GM12873 (cell line): Measurements from ENCODE around the gene SNX32.

Experiments
- TF ChIP-seq, protein P1 (sequence below): IDR thresholded peaks from 2 replicates; pipeline ENCODE4 v1.5.1; 2012; ENCODE audit warnings: low read depth, mild to moderate bottlenecking, moderate library complexity, low read length, control low read depth; ENCODE audit not compliant: insufficient read depth; ENCODE audit errors: missing control alignments

SNX32 gene

GRCh38 chr11:65885808-65886536, 52.2 kb downstream of the SNX32 start:
- TF ChIP-seq, protein P1, sequence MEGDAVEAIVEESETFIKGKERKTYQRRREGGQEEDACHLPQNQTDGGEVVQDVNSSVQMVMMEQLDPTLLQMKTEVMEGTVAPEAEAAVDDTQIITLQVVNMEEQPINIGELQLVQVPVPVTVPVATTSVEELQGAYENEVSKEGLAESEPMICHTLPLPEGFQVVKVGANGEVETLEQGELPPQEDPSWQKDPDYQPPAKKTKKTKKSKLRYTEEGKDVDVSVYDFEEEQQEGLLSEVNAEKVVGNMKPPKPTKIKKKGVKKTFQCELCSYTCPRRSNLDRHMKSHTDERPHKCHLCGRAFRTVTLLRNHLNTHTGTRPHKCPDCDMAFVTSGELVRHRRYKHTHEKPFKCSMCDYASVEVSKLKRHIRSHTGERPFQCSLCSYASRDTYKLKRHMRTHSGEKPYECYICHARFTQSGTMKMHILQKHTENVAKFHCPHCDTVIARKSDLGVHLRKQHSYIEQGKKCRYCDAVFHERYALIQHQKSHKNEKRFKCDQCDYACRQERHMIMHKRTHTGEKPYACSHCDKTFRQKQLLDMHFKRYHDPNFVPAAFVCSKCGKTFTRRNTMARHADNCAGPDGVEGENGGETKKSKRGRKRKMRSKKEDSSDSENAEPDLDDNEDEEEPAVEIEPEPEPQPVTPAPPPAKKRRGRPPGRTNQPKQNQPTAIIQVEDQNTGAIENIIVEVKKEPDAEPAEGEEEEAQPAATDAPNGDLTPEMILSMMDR = no peak

- TF ChIP-seq, protein P1 = no peak
These were observed 53.3 kb downstream of the SNX32 start for GRCh38 chr11:65886826-65887722.

- TF ChIP-seq, protein P1 = no peak
These were observed 54.0 kb downstream of the SNX32 start for GRCh38 chr11:65887723-65888162.

- TF ChIP-seq, protein P1 = peak; percentile 79
These were observed 54.5 kb downstream of the SNX32 start, which contains the start of gene FIBP for GRCh38 chr11:65888163-65888814. Gene FIBP, minus strand, starts transcription at chr11:65888471. Its CDS starts 53 bp downstream, at chr11:65888418.

- TF ChIP-seq, protein P1 = no peak
These were observed 56.8 kb downstream of the SNX32 start, which contains the start of gene CCDC85B for GRCh38 chr11:65890324-65891218. Gene CCDC85B, plus strand, starts transcription at chr11:65890673. Its CDS starts 111 bp downstream, at chr11:65890784.

GRCh38 chr11:65891219-65892136, 57.7 kb downstream of the SNX32 start:
- TF ChIP-seq, protein P1 = peak; percentile 67
